Testis (tissue), 3 donors: ENCODE data around the gene UBE3B. TPM values are rescaled to one million over a fixed set of nuclear protein-coding genes. Genes with fewer than 3 reads are reported as not detected.

Experiments used
- DNase-seq: peaks from one replicate; pipeline ENCODE4 v3.0.0-alpha.2; 2019
- H3K27ac ChIP-seq, 2 donors: fragments of 200-600 bp; sonication (generic); one replicate each; pipeline ENCODE4 v1.5.1; 2019
- H3K27me3 ChIP-seq: fragments of 200-600 bp; sonication (generic); one replicate; pipeline ENCODE4 v1.5.1; 2019
- H3K36me3 ChIP-seq: fragments of 200-600 bp; sonication (generic); one replicate; pipeline ENCODE4 v1.5.1; 2017; ENCODE audit warnings: low read depth; ENCODE audit errors: missing control alignments
- H3K4me1 ChIP-seq: fragments of 200-600 bp; sonication (generic); one replicate; pipeline ENCODE4 v1.5.1; 2019
- H3K4me3 ChIP-seq, 2 donors: fragments of 200-600 bp; sonication (generic); one replicate each; pipeline ENCODE4 v1.5.1; 2017 to 2019
- H3K9me3 ChIP-seq: fragments of 200-600 bp; sonication (generic); one replicate; pipeline ENCODE4 v1.5.1; 2017
- CTCF ChIP-seq, 3 experiments: fragments of 450-650 bp in 2 of 3; fragments of 200-600 bp in 1 of 3; sonication (generic) in 1 of 3; IDR thresholded peaks; one replicate each; pipeline ENCODE4 v1.5.1; 2016 to 2019; ENCODE audit warnings: antibody characterized with exemption in 3 of 3, mild to moderate bottlenecking in 2 of 3, moderate library complexity in 1 of 3
- POLR2A ChIP-seq: fragments of 450-650 bp; IDR thresholded peaks from one replicate; pipeline ENCODE4 v1.6.1; 2017; ENCODE audit warnings: antibody characterized with exemption, mild to moderate bottlenecking, moderate library complexity
- WGBS, 2 donors: methylation state at CpG; one replicate each; pipeline ENCODE4 v1.1.5; 2018; 5-methylcytosine and 5-hydroxymethylcytosine counted together
- intact Hi-C: fragments of 100-400 bp; cut with DNase I; formaldehyde crosslinking; loops from one replicate; pipeline ENCODE4 v1.15.1; 2023; ENCODE audit warnings: low total_unique reads
- polyA plus RNA-seq: library from polyadenylated mRNA; stranded (reverse); fragments of 350-450 nt; fragmentation: Illumina TruSeq; extraction: RNeasy Lipid Tissue Mini Kit (QIAGEN cat#74804); gene quantifications from one replicate; pipeline ENCODE4 v1.2.3, GENCODE V29; 2014; ENCODE audit warnings: low read depth, low replicate concordance; ENCODE audit not compliant: insufficient read depth
- total RNA-seq, 2 donors: library from RNA; depleted of rRNA; stranded (reverse); fragments of >200 nt; gene quantifications; one replicate each; pipeline ENCODE4 v1.2.3, GENCODE V29; 2016

Gene UBE3B
- total and polyA plus RNA-seq, 3 donors from 2014 or later: 38.1 to 66.8 (median 65.6) TPM

- H3K4me1 ChIP-seq: peaks cover 63% of the 10 kb centered on the region
These were observed 12.6 kb upstream of the UBE3B start for GRCh38 chr12:109464642-109465351.

GRCh38 chr12:109466305-109466704 is 11.1 kb upstream of the UBE3B start:
- TF ChIP-seq POLR2A: no peak
- TF ChIP-seq CTCF (IDR thresholded peaks at IDR 0.05): no peak
- H3K27me3 ChIP-seq: no peaks in the 10 kb centered on the region
- H3K4me3 ChIP-seq: no peak overlapping the region
- no peak for DNase-seq
- peaks cover 56% of the 10 kb centered on the region for H3K4me1 ChIP-seq
- no peak overlapping the region for H3K27ac ChIP-seq
- H3K9me3 ChIP-seq: no peaks in the 10 kb centered on the region
- intact Hi-C loops: no loop called here
- 79 to 89% methylated on average over 2 of the region's 2 CpGs for WGBS, 2 donors
- no peaks in the 10 kb centered on the region for H3K36me3 ChIP-seq

More at GRCh38 chr12:109464642-109465351, 12.6 kb upstream of the UBE3B start:
- intact Hi-C loops: no loop called here
- Histone ChIP-seq H3K27ac (peak overlapping the region in 1 of 2 donors; percentile 95), H3K36me3 (no peaks in the 10 kb centered on the region), H3K9me3 (no peaks in the 10 kb centered on the region), H3K4me3 (no peak overlapping the region), H3K27me3 (no peaks in the 10 kb centered on the region)
- no peak for DNase-seq
- WGBS, 2 donors: 79 to 86% methylated on average over 13 to 14 of the region's 14 CpGs
- TF ChIP-seq CTCF (IDR thresholded peaks at IDR 0.05): no peak
- no peak for TF ChIP-seq POLR2A

GRCh38 chr12:109466821-109467220 is 10.6 kb upstream of the UBE3B start:
- no peak for DNase-seq
- TF ChIP-seq CTCF (IDR thresholded peaks at IDR 0.05) (no peak), POLR2A (no peak)
- H3K27ac ChIP-seq: no peak overlapping the region
- no peaks in the 10 kb centered on the region for H3K27me3 ChIP-seq
- no peak overlapping the region for H3K4me3 ChIP-seq
- intact Hi-C loops: no loop called here
- 64% methylated on average over 3 of the region's 3 CpGs; no CpG with 5 or more reads in 1 of the 2 donors for WGBS, 2 donors
- H3K36me3 ChIP-seq: no peaks in the 10 kb centered on the region
- no peaks in the 10 kb centered on the region for H3K9me3 ChIP-seq
- H3K4me1 ChIP-seq: peaks cover 51% of the 10 kb centered on the region

GRCh38 chr12:109467978-109468676 is 9.3 kb upstream of the UBE3B start:
- no peak for TF ChIP-seq CTCF (IDR thresholded peaks at IDR 0.05)
- TF ChIP-seq POLR2A: no peak
- DNase-seq: no peak
- no peaks in the 10 kb centered on the region for H3K9me3 ChIP-seq
- WGBS, 2 donors: 81 to 85% methylated on average over 4 to 8 of the region's 8 CpGs
- intact Hi-C loops: no loop called here
- H3K27ac ChIP-seq: no peak overlapping the region
- H3K4me3 ChIP-seq: no peak overlapping the region
- H3K27me3 ChIP-seq: no peaks in the 10 kb centered on the region
- H3K36me3 ChIP-seq: no peaks in the 10 kb centered on the region
- peaks cover 38% of the 10 kb centered on the region for H3K4me1 ChIP-seq
